Measurements from ENCODE around the gene LGALS7B.
"Not testable (repeated sequence)": the region's sequence is repeated elsewhere in the genome, so short reads cannot be mapped to it uniquely, and the experiment has no call there.

LGALS7B gene

DNA sequence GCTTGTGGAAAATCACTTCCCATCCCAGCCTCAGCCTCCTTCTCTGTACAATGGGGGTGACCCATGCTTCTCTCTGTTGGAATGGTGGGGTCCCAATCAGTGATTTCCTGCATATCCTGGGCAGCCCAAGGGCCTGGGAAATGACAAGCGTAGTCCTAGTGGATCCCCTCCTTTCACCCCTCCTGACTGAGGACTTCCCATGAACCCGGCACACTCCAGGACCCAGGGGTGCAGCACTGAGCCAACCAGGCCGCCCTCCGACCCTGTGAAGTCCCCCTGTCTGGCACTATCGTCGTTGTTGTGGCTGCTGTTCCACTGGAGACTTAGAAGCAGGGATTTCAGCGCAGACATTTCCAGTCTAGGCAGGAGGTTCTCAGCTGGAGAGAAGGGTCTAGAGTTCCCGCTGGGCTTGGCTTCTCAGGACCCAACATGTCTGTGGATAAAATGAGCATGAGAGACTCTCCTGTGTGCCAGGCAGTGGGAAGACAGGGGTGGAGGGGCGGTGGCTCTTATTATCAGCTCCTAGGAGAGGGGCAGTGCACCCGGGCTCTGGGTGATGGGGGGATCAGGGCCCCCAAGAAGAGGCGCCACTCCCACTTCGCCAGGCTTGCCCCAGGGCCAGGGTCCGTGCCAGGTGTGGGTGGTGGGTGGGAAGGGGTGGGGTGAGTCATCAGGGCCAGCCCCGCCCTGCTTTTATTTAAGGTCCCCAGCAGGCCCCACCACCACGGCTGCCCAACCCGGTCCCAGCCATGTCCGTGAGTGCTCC is at the start of gene LGALS7B:
LGALS7B (plus strand) TSS at position 723 of the 766 bp plus-strand sequence; CDS start at position 750, 27 bp downstream.
- DNase-seq (ENCODE audit: low spot score): no peak

DNA sequence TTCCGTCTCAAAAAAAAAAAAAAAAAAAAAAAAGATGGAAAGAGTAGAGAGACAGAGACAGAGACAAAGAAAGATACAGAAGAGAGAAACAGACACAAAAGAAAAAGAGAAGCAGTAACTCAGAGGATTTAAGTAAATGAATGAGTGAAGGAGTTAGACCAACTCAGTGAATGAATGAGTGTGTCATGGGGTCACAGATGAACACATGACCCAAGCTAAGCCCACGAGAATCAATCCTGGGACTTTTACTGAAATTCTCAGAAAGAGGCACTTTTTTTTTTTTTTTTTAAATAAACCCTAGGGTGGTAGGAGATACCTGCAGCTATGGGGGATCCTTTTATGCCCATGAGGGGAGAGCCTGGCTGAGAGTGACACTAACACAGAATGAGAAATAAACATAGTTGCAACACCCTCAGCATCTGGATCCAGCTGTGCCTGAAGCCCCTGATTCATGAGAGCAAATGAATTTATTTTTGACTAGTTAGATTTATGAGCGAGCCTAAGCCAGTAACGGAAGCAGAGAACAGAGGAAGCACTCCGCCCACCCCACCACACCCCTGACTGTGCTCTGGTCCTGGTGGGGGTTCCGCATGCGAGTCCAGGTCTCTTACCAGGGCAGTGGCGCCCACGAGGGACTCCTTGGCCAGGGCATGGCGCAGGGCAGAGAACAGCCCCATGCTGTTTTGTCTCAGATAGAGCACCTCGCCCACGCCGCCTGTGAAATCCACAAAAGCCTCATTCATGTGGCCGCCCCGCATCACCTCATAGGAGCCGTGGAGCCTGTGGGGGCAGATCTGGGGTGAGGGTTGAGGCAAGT is 49.4 kb upstream of the LGALS7B start:
- no peak for DNase-seq (ENCODE audit: low spot score)

DNA sequence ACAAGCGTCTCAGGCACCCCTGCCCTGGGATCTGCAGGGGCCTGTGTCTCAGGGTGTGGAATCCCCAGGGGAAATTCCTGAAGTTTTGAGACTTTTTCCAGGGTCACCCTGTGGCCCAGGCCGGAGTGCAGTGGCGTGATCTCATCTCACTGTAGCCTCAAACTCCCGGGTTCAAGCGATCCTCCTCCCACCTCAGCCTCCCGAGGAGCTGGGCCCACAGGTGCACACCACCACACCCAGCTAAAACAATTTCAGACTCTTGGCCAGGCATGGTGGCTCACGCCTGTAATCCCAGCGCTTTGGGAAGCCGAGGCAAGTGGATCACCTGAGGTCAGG is 48.8 kb upstream of the LGALS7B start:
- no peak for DNase-seq (ENCODE audit: low spot score)

DNA sequence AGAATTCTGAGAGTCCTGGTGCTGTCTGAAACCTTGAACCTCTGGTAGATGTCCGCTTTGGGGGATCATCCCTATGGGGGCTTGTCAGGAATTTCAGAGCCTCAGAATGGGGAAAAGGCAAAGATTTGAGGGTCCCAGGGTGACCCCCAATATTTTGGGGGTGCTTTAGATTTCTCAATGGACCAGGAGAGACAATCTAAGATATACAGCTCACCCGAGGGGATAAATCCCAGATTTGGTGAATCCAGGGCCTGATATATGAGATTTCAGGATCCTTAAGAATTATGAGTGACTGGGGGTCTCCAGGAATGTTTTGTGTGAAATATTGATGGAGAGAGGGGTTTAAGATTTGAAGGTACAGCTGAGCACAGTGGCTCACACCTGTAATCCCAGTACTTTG is 48.1 kb upstream of the LGALS7B start:
- DNase-seq (ENCODE audit: low spot score): no peak

DNA sequence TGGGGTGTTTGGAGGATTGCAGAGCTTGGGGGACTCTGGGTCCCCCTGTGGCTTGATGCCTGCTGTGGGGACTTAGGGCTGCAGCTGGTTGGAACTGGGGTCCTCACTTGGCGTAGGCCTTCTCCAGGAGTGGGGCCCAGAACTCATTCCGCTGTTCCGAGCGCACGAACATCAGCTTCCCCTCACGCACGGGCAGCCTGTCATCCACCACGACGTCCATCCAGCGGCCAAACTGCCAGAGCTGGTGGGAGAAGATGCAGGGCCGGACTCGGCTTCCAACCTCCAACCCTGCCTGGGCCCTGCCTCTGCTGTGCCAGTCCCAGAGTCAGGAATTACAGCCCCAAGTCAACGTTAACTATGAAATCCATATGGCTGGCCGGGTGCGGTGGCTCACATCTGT is 47.3 kb upstream of the LGALS7B start:
- DNase-seq (ENCODE audit: low spot score): no peak

DNA sequence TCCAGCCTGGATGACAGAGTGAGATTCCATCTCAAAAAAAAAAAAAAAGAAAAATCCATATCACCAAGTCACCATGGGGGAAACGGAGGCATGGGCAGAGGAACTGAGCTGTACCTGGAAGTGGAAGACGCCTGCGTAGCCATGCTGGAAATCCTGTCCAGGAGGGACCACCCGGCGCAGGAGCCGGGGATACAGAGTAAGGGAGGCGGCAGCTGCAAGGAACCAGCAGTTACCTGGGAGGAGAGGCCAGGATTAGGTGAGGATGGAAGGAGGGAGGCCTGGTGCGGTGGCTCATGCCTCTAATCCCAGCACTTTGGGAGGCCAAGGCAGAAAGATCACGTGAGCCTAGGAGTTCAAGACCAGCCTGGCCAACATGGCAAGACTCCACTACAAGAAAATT is 46.7 kb upstream of the LGALS7B start:
- no peak for DNase-seq (ENCODE audit: low spot score)

DNA sequence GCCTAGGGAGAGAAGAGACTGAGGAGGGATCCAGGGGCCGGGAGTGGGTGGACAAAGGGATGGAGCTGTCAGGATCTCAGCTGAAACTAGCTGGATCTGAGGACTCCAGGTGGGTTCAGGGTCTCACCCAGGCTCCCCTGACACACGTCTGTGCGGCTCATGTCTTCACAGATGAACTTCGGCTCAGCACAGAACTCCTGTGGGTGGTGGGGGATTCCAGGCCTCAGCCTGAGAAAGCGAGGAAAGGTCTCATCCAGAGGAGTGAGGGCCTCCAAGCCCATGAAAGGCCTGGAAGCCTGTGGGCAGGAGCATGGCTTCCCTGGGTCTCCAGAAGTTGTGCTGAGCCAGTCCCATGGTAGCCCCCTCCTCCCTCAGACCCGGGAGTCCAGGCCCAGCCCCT is 46.1 kb upstream of the LGALS7B start:
- DNase-seq (ENCODE audit: low spot score): no peak

DNA sequence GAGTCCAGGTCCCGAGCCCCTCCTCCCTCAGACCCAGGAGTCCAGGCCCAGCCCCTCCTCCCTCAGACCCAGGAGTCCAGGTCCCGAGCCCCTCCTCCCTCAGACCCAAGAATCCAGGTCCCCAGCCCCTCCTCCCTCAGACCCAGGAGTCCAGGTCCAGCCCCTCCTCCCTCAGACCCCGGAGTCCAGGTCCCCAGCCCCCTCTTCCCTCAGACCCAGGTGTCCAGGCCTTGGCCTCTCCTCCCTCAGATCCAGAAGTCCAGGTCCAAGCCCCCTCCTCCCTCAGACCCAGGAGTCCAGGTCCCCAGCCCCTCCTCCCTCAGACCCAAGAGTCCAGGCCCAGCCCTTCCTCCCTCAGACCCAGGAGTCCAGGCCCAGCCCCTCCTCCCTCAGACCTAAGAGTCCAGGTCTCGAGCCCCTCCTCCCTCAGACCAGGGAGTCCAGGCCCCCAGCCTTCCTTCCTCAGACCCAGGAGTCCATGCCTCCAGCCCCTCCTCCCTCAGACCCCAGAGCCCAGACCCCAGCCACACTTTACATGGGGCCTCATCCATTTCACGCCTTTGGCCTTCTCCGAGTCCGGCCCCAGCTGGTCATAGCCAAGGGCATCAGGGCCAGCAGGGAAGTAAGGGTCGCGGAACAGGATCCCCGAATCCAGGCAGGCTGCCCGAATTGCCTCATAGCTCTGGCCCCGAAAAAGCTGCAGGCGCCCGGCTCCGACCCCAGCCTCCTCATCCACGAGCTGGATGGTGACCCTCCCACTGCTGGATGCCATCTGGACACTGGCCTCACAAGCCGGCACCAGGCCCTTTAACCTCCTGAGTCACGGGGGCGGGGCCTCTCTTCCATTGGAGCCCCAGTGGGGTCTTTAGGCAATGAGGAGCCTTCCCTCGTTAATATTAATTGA is 45.4 kb upstream of the LGALS7B start:
- DNase-seq (ENCODE audit: low spot score): no peak

DNA sequence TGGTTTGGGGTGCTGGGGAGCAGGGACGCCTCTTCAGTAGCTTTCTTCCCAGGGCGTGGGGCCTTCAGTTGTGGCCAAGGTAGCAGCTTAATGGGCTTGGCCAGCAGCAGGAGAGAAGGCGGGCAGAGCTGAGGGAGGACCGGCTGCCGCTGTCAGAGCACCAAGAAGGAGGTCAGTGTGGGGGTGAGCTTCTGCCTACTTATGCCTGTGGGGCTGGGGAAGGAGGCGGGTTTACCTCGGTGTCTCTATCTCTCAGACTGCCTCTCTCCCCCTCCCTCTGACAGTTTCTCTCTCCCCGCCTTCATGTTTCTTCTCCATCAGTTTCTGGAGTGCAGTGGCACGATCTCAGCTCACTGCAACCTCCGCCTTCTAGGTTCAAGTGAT is 44.7 kb upstream of the LGALS7B start, which contains the start of gene CAPN12:
CAPN12 (minus strand) TSS at position 177 of the 384 bp plus-strand sequence. CDS start 309 bp downstream, outside the sequence.
- DNase-seq (ENCODE audit: low spot score): no peak

DNA sequence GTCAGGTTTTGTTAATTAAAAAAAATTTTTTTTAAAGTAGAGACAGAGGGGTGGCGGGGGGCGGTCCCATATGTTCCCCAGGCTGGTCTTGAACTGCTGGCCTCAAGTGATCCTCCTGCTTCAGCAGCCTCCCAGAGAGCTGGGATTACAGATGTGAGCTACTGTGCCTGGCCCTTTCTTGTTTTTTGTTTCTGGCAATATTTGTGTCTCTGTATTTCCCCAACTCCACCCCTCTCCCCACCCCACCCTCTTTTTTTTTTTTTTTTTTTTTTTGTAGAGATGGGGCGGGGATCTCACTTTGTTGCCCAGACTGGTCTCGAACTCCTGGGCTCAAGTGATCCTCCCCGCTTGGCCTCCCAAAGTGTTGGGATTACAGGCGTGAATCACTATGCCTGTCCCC is 44.1 kb upstream of the LGALS7B start:
- DNase-seq (ENCODE audit: low spot score): no peak

DNA sequence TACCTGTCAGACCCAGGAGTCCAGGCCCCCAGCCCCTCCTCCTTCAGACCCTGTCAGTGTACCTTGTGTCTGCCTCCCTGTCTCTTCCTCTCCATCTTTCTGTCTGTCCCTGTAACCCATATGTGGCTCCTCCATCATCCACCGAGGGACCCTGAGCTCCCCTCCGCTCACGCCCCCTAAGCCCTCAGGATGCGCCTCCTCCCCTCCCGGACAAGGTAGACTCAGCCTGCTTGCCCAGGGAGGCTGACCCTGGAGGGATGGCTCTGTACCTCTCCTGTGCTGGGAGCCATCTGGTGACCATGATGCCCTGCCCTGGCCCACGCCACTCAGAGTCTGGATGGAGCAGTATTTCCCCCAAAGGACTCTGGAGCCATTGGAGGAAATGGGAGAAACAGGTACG is 43.7 kb upstream of the LGALS7B start:
- DNase-seq (ENCODE audit: low spot score): no peak

DNA sequence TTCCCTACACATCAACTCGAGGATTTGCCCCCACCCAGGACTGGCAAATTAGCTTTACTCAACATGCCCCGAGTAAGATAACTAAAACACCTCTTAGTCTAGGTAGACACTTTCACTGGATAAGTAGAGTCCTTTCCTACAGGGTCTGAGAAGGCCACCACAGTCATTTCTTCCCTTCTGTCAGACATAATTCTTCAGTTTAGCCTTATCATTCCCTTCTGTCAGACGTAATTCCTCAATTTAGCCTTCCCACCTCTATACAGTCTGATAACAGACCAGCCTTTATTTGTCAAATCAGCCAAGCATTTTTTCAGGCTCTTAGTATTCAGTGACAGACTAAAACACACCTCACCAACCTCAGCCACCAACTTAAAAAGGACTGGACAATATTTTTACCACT is 35.2 kb upstream of the LGALS7B start:
- DNase-seq (ENCODE audit: low spot score): not testable (repeated sequence)

DNA sequence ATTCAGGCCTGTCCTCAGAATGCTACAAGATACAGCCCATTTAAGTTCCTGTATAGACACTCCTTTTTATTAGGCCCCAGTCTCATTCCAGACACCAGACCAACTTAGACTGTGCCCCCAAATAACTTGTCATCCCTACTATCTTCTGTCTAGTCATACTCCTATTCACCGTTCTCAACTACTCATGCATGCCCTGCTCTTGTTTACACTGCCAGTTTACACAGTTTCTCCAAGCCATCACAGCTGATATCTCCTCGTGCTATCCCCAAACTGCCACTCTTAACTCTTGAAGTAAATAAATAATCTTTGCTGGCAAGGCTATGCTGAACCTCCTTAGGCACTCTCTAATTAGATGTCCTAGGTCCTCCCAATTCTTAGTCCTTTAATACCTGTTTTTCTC is 34.8 kb upstream of the LGALS7B start:
- DNase-seq (ENCODE audit: low spot score): not testable (repeated sequence)

DNA sequence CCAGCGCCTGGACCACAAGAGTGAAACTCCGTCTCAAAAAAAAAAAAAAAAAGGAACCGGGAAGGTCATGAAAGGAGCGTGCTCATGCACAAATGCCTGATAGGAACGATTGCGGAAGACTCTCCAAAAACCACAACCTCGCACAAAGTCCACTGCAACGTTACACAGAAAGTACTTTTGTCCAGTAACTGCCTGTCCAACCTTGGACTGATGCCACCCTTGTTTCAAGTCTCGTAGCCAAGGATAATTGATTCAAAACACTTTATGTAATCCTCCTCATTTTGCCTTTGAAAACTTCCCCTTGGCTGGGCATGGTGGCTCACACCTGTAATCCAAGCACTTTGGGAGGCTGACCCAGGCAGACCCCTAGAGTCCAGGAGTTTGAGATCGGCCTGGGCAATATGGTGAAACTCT is 29.4 kb upstream of the LGALS7B start:
- DNase-seq (ENCODE audit: low spot score): no peak

DNA sequence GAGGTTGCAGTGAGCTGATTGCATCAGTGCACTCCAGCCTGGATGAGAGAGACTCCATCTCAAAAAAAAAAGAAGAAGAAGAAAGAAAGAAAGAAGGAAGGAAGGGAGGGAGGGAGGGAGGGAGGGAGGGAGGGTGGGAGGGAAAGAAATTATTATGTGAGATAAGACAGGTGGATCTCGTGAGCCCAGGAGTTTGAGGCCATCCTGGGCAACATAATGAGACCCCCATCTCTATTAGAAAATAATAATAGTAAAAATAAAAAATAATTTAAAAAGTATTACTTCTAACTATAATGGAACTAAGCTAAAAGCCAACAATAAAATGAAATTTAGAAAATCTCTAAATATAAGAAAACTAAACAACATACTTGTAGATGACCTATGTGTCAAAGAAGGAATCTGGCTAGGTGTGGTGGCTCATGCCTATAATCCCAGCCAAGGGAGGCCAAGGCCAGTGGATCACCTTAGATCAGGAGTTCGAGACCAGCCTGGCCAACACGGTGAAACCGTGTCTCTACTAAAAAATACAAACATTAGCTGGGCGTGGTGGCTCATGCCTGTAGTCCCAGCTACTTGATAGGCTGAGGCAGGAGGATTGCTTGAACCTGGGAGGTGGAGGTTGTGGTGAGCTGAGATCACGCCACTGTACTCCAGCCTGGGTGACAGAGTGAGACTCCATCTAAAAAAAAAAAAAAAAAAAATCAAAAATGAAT is 28.0 kb upstream of the LGALS7B start:
- DNase-seq (ENCODE audit: low spot score): not testable (repeated sequence)

DNA sequence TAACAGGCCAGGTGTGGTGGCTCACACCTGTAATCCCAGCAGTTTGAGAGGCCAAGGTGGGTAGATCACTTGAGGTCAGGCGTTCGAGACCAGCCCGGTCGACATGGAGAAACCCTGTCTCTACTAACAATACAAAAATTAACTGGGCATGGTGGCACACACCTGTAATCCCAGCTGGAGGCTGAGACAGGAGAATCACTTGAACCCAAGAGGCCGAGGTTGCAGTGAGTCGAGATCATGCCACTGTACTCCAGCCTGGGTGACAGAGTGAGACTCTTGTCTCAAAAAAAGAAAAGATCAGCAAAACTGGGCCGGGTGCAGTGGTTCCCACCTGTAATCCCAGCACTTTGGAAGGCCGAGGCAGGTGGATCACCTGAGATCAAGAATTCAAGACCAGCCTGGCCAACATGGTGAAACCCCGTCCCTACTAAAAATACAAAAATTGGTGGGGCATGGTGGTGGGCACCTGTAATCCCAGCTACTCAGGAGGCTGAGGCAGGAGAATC is 27.1 kb upstream of the LGALS7B start:
- DNase-seq (ENCODE audit: low spot score): not testable (repeated sequence)

DNA sequence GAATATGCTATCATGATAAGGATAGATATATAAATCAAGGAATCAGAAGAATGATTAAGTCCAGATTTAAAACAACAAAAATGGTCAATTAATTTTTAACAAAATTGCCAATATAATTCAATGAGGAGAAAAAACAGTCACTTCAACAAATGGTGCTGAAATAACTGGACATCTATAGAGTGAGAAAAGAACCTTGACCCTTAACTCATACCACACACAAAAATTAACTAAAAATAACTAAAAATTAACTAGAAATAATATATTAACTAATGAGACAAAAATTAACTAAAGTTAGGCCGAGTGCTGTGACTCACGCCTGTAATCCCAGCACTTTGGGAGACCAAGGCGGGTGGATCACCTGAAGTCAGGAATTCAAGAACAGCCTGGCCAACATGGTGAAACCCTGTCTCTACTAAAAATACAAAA is 25.2 kb upstream of the LGALS7B start:
- DNase-seq (ENCODE audit: low spot score): no peak

DNA sequence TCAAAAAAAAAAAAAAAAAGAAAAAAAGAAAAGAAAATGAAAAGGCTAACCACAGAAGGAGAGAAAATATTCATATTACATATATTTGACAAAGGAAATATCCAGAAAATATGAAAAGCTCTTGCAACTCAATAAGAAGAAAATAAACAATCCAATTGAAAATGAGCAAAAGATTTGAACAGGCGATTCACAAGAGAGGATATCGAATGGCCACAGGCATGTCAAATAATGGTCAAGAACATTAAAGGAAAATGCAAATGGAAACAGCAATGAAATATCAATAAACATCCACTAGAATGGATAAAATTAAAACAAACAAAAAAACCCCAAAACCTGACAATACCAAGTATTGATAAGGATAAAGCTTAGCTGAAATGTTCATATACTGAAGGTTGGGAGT is 23.8 kb upstream of the LGALS7B start:
- DNase-seq (ENCODE audit: low spot score): no peak

DNA sequence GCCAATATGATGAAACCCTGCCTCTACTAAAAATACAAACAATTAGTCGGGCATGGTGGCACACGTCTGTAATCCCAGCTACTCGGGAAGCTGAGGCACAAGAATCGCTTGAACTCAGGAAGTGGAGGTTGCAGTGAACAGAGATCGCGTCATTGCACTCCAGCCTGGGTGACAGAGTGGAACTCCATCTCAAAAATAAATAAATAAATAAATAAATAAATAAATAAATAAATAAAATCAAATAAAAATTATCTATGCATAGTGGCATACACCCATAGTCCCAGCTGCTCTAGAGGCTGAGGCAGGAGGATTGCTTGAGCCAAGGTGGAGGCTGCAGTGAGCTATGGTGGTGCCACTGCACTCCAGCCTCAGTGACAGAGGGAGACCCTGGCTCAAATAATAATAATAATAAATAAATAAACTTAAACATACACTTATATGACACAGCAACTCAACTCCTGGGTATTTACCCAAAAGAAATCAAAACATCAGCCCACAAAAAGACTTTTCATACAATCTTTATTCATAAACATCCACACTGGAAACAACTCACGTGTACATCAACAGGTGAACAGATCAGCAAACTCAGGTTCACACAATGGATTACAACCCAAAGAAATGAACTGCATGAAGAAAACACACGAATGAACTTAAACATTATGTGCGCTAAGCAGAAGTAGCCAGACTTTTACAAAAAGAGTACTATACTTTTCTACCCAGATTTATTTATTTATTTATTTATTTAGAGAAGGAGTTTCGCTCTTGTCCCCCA is 22.5 kb upstream of the LGALS7B start:
- no peak for DNase-seq (ENCODE audit: low spot score)

DNA sequence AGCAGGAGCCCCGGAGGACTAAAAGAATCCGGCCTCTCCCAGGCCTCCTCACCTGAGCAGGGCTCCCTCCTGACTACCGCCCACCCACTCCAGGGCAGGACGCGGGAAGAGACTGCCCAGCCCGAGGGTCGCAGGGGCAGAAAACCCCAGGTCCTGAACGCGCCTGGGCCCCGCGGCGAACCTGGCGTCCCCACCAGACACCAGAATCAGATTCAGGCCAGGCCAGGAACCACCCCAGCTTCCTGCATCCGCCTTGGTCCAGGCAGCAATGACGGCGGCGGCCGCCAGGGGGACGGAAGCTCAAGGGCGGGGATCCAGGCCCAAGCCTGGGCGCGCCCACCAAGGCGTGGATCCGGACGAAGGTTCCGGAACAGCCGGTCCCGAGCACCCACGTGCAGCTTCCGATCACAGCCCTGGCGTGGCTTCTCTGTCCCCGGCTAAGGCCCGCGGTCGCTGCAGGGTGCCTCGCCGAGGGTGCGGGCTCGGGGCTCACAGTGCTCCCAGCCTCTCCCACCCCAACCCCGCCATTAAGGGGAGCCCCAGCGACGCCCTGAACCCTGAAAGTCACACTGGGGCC is 19.3 kb upstream of the LGALS7B start:
- DNase-seq (ENCODE audit: low spot score): peak; percentile 85
